AG09319 (cell line): ENCODE measurements around the gene DLEC1.

Experiments
- DNase-seq: peaks from one replicate; pipeline ENCODE4 v3.0.0-alpha.2; 2010; ENCODE audit warnings: low read depth; ENCODE audit errors: extremely low read depth
- CTCF ChIP-seq: IDR thresholded peaks from 2 replicates; pipeline ENCODE4 v1.5.1; 2011; ENCODE audit warnings: low read depth, mild to moderate bottlenecking, inconsistent platforms, low read length, moderate library complexity

DLEC1 gene

GRCh38 chr3:38118421-38119247 is 79.6 kb downstream of the DLEC1 start:
- no peak for DNase-seq
- TF ChIP-seq CTCF = no peak

GRCh38 chr3:38119248-38119544 is 80.2 kb downstream of the DLEC1 start:
- DNase-seq = no peak
- no peak for TF ChIP-seq CTCF

- no peak for DNase-seq
- TF ChIP-seq CTCF = no peak
Measured at GRCh38 chr3:38119821-38120692, 81.0 kb downstream of the DLEC1 start.

- no peak for TF ChIP-seq CTCF
- no peak for DNase-seq
Measured at GRCh38 chr3:38120693-38121450, 81.9 kb downstream of the DLEC1 start.

- TF ChIP-seq CTCF = no peak
- DNase-seq = no peak
Measured at GRCh38 chr3:38121451-38121831, 82.4 kb downstream of the DLEC1 start.

GRCh38 chr3:38121832-38122461 is 82.9 kb downstream of the DLEC1 start:
- DNase-seq = no peak
- TF ChIP-seq CTCF = no peak
